HG03354 (cell line): ENCODE results near the gene PXYLP1.

Experiments
- ATAC-seq: cut with Tn5 transposase; IDR thresholded peaks from one replicate; pipeline ENCODE4 v1.9.1; 2021; ENCODE audit warnings: mild to moderate bottlenecking; ENCODE audit not compliant: unreplicated experiment, poor library complexity, severe bottlenecking

The PXYLP1 gene

DNA sequence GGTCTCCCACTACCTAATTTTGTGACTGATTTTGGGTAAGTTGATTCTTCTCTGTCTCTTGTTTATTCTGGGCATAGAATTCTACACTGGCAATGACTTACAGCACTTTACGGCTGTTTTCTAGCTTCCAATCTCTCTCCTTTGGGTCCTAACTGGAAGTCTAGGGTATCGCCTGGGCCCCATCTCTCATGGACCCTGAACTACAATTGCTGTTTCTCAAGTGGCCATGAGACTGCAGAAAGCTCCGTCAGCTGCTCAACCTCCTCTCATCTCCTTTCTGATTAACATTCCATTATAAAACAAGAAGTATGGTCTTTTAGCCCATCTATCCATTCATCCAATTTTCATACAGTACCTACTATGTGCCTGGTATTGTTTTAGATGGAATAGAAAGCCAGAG, 4.4 kb upstream of the PXYLP1 start:
- no peak for ATAC-seq

DNA sequence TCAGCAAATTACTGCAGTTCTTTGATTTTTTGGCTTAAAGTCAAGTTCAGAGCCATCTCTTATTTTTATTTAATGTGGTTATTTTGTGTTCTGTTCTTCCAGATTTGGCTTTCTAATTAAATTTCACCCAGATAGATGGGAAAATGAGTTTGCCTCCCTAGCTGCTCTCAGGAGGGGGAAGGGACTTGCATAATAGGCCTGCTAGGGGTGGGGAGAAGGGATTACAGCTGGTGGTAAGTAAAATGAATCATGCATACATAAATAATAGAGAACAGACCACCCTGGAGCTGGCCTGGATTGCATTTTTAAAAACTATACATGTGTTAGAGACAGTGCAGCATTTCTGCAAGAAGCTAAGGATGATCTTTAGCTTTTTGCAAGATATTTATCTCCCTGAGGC, 3.9 kb upstream of the PXYLP1 start:
- ATAC-seq: no peak

DNA sequence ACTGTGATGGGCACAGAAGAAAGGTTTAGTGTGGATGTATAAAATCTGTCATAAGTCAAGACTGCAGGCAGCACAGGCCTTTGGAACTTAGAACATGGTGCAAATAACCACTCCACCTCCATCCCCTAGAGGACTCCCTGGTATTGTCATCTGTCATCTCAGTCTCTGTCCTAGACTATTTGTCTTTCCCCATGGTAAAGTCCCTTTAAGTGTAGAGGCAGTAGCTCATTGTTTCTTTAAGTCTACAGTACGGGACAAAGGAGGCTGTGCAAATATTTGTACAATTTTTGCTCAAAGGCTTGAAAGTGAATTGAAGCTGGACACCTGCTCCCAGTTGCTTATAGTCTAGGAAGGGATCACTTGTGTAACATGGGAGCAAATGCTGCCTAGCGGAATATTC, 3.2 kb upstream of the PXYLP1 start:
- ATAC-seq: no peak

DNA sequence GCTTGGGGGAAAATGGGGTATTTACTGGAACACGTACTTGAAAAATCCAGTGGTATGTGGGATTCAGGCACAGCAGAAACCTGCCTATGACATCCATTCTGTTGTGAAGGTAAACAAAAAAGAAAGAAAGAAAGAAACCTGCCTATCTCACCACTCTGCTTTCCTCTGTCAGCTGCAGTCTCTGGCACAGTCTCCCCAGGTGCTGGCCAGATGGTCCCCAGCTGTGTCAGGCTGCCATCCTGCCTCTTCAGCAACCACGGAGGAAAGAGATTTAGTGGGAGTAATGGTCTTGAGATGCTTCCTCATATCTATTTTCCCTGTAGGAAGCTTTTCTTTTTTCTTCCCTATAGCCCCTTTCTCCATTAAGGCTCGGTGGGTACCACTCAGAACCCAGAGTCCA, 2.5 kb upstream of the PXYLP1 start:
- ATAC-seq: no peak

DNA sequence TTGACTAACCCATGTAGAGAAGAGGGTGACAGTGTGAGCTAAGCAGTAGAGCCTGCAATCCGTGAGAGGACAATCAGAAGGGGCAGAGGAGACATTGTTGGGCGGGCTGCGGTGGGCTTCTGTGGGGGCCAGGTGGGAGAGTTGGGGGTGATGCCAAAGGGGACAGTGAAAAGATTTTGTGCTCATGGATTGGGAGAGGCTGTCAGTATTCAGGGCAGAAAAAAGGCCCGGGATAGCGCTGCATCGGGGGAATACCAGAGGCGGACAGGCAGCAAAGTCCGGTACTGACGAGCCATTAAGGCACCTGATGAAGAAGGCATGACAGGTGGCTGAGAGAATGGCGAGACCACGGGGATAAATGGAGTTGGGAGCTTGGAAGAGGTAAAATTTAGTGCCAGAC, 1.3 kb upstream of the PXYLP1 start:
- ATAC-seq: no peak

DNA sequence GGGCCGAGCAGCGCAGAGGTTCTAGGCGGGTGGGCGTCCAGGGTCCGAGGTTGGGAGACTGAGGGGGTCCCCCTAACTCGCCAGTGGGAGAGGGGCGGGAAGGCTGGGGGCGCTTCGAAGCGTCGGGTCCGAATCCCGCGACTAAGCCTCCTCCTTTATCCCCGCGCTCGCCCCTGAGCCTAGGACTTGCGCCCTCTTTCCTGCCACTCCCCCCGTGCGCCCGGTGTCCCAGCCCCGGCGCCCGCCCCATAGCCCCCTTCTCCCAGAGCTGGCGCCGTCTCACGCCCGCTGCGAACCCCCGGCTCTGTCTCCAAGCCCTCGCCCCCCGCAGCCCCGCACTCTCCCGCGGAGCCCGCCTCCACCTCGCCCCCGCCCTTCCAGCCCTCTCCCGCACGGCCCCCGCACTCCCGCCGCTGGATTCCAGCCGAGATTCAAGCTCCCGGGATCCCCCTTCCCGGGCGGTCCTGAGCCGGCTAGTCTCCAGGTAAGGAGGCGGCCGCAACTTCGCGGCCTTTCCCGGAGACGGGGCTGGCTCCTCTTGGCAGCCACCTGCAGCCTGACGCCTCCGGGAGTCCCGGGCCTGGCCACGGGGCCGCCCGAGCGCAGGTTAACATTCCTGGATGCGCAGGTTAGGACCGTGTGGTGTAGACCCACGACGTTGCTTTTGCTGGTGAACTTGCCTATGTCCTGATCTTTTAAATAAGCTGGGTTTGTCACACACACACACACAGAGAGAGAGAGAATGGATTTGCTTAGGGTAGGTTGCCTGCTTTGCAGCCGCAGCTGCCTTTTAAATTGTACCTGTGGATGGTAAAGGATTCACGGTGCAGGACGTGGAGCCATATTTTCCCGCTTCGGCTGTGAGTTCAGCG, 563 bp downstream of the PXYLP1 start:
- ATAC-seq: peak; percentile 3

DNA sequence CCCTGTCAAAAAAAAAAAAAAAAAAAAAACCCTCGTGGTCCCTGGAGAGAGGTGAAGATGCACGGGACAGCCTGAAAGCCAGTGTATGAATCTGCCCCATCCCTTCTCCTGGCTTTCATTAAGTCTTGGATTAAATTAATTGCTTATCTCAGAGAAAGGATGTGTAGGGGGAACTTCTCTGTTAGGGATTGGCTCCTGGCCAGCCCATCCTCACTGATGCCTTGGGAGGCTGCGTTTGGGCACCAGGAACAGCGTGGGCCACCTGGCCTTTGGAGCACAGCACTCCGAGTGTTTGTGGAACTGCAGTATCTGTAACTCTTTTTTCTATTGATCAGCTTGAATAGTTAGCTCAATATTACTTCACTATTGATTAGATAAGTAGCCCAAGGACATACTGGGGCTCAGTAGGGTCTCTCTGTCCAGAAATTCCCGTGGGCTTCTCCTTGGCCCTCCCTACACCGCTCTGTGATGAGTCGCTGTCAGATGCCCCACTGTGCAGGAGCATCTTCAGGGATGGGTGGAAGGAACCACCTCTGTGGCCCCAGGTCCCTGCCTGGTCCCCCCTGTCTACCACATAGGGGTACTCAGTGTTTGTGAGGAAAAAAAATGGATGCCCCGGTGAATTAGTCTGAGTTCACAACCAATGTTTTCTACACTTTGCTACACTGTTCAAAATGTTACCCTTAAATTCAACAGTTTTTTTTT, 2.0 kb downstream of the PXYLP1 start:
- no peak for ATAC-seq

DNA sequence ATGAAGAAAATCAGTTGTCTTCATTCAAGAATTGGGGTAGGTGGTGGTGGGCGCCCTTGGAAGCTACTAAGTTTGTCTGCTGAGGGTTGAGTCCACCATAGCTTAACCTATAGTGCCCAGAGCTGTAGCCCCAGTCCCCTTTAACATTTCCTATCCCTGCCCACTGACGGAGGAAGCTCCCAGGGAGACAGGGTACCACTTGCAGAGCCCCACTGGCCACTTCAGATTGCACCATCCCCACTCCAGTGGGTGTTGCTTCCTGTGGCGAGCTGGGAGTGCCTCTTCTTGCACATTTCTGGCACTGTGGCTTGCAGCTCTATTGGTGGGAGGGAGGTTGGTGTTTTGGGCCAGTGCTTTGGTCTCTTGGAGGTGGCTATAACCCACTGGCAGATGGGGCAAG, 2.7 kb downstream of the PXYLP1 start:
- ATAC-seq: no peak

DNA sequence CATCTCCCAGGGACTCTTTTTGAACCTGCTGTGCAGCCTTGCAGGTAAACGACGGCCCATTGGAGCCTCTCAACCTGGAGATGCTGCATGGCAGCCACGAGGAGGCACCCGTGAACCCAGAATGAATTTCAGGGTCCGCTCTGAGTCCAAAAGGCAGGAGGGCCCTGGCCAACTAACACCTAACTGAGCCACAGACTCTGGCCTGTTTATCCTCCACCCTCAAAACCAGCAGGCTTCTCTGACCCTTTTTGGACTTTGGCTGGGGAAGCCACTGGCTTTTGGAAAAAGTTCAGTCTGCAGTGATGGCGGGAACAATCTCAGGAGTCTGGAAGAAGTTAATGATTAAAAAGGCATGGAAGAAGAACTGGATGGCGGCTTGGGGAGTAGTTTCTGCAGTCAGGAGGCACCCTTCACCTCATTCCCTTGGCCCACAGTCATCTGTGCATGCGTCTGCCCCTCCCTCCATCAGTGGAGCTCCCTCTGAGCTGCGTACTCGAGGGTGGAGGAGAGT, 4.1 kb downstream of the PXYLP1 start:
- ATAC-seq: no peak

DNA sequence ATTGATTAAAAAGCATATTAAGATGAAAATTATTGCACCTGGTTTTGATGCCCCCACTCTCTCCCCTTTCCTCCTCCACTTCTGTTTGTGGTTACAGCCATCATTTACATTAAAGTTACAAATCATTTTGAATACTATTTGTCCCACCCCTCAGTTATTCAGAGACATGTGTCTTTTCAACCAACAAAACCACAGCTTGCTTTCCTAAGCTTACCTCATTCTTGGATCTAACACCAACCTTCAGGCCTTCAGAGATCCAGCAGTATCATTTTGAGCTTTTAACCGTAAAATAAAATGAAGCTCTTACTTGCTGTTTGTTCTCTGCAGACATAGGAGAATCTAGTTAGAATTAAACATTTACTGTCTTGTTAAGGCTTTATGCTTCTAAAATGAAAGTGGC, 4.7 kb downstream of the PXYLP1 start:
- no peak for ATAC-seq

DNA sequence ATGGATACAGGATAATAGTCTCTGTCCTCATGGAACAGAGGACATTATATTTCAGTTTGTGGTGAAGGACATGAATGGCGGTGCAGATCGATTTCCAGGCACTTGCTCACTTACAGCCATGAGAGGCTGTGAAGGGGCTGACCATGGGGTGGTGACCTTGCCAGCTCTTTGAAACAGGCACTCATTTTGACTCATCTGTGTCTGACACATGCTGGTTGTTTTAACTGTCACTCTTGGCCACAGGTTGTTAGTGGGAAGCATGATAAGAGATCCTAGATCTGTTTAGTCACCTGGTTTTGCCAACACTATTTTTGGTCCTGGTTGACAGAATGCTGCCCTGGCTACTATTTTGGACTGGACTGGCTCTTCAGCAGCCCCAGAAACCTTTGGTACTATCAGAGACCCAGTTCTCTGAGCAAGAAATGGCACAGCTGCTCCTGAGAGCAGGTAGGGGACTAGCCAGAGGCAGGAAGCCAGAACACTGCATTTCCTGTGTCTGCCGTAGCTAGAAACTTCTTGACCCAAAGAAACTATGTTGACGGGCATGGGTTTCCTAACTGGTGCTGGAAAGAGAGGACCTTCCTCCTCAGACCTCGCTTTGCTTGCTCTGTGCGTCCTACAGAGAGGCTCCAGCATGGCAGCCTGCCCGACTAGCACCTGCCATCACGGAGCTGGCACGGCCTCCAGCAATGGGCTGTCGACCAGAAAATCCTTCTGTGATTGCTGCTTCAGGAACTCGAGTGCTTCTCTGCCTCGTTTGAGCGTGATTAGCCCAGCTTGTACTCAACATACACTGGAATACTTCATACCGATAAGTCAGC, 6.3 kb downstream of the PXYLP1 start:
- ATAC-seq: no peak

DNA sequence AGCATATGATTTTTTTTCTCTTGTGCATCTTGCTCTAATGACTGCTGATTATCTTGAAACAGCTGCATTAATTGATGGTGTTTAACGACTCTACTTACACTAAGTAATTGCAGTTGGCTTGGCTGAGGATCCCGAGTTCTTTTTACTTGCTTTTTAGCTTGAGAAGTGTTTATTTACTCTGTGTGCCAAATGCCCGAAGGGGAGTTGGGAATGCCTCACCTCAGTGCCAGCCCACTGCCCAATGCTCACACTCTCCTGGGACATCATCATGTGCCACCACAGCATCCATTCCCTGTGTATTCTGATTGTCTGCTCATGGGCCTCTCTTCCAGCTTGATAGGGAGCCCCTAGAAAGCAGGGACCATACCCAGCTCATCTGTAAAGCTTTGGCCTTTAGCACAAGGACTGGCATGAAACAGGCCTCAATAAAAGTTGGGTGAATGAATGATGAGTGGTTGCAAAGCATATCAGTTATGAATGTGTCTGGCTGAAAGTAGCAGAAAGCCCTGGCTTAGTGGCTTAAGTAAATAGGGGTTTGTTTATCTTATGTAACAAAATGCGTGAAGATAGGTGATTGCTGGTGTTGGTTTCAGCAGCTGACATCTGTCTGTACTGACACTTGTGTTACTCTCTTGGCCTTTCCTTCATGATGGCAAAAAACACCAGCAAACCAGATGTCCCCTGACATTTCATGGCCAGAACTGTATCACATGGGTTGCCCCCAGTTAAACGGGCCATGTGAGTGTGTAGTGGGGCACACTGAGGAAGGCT, 8.1 kb downstream of the PXYLP1 start:
- no peak for ATAC-seq

DNA sequence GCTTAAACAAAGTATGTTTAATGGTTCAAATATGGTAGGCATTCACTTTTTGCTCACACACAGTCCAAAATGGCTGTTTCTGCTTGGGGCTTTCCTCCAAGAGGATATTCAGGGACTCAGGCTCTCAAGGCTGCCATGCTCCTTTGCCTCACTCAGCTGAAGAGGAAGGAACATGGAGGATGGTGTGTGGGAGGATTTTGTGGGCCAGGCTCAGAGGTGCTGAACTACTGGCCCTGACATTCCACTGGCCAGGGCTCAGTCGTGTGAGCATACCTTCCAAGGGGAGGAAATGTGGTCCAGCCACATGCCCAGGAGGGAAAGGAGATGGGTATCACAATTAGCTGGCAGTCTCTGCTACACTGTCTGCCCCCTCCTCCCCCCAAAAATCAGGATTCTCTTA, 8.7 kb downstream of the PXYLP1 start:
- no peak for ATAC-seq

DNA sequence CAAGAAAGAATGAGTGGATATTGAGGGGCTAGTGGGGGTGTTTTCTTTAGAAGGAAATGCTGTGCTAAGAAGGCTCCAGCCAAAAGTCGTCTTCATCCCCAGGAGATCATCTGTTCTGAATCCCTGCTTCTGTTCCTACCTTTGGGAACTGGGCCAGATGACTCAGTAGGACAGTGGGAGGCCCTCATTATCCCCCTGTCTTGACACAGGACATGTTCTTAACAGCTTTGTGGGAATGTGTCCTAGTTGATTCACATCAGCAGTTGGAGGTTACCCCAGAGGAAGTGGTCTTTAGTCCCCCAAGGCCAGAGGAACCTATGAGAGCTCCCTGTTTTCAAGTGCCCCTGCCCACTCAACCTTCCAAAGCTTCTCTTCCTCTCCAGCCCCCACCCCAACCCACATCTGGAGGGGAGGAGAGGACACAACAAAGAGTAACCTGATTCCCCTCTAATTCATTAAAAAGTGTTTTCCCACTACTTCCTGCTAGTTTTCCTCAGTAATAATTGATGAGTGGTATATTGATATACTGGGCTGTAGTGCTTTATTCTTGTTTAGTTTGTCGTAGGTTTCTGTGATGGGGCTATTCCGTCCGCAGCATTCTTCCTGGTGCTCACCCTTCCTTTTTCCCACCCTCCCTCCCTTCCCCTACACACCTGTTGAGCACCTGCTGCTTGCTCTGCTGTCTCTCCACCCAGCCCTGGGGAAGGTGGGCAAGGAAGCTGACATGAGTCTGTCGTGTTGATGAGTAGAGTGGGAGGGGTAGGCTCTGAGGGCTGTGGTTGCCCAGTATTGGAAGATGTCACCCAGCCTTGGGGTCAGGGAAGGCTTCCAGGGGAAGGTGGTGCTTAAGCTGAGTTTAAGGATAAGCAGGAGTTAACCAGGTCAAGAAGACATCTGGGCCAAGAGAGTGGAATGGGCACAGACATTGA, 9.3 kb downstream of the PXYLP1 start:
- ATAC-seq: no peak

DNA sequence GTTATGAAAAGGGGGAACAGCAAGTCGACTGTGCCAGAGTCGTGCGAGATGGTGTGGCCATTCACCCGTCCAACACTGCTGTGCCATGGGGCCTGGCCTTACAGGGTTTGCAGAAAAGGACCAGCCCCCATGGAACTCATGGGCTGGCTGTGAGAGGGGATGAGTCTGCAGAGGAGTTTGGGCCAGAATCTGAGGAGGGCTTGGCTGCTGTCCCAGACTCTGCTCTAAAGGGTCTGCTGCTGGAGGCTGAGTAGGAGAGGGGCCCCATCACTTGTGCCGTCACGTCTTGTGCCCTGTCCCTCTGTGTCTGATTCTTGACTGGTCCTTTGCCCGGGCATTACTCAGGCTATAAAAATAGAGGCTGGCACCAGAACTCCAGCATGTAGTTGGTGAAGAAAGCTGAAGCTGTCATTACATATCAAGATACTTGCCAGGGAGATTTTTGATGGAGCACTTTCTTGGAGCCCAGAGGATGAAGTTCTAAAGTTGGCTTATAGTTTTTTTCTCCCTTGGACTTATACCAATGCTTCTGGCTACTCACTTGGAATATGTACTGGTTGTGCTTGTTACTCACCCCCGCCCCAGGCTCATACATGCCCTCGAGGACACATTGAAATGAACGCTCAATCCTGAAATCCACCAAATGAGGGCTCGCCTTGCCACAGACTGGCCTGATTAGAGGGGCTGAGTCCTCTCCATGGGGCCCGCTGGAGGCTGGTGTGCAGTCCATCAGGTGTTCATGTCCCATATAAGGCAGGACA, 10.2 kb downstream of the PXYLP1 start:
- ATAC-seq: no peak

DNA sequence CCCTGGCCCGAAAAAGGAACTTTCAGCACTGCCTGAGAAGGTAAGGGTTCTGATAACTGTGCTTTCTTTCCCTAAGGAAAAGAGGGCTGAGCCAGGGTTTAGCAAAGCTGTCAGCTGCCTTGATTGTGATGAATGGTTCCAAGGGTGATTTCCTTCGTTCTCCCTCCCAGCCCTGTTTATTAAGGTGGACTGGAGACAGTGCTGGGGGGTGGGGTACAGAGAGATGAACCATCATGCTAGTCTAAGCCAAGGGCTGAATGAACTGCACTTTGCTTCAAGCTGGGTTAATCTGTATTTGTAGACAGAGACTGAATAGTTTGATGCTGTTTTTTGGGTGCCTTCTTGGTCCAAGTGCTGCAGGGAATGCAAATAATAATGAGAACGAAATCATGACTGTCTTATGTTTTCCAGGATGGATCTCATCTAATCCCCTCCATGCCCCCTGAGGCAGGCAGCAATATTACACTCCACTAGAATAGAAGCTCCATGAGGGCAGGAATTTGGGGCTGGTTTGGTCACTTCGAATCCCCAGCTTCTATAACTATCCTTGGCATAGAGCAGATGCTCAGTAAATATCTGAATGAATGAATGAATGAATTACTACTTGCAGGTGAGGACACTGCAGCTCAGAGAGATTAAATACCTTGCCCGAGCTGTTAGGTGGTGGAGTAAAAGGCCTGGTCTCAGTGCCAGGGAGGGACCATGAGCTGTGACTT, 10.9 kb downstream of the PXYLP1 start:
- no peak for ATAC-seq

DNA sequence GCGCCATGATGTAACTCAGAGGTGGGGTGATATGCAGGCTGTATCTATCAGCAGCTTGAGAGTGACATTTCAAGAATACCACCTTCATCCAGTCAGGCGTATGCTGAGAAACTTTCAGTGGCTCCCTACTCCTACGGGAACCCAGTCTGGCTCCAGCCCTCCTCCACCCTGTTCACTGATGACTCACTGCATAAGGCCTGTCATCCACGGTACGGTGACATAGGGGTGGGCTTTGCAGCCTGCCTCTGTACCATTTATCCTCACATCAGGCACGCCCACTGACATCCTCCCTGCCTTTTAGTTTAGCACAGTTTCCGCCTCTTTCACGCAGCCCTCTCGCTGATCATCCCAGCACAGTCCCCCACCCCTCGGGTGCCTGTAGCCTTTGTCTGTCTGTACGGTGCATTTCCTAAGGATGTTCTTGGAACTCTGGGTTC, 11.7 kb downstream of the PXYLP1 start:
- no peak for ATAC-seq
